Measurements from ENCODE around the gene CCDC85C.

DNA sequence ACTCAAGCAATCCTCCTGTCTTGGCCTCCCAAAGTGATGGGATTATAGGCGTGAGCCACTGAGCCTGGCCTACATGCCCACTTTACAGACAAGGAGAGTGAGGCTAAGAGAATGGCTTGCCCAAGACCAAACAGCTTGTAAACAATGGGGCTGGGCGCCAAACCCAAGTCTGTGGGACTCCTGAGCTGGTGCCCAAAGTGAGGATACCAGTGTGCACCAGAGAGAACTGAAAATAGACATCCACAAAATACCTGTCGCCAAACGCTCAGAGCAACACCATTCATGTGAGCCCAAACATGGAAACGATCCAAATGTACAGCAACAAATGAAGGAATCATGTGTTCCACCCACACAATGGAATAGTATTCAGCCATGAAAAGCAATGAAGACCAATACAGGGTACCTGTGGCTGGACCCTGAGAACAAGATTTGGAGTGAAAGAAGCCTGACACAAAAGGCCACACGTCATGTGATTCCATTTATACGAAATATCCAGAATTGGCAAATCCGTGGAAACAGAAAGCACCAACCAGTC, 84.6 kb downstream of the CCDC85C start:
- TF ChIP-seq CTCF (IDR thresholded peaks at IDR 0.05): no peak
- TF ChIP-seq POLR2A (IDR thresholded peaks at IDR 0.05): no peak
